Endothelial cell of umbilical vein (primary cell): ENCODE results near the gene APBA2. TPM values are rescaled to one million over a fixed set of nuclear protein-coding genes. Genes with fewer than 3 reads are reported as not detected.

ENCODE experiments used
- BruUV-seq: library from RNA; stranded (reverse); fragments of 400-500 nt; replicated peaks from 2 replicates; lab custom pipeline; 2021; lab: Mats Ljungman, UMichigan
- CTCF ChIA-PET: fragments of 300-600, 350-600 bp; sonication (Branson Sonifier 250); formaldehyde crosslinking; loops from one replicate; lab custom pipeline; 2021; ENCODE audit warnings: antibody characterized with exemption, inconsistent platforms; lab: Charles Lee
- POLR2A ChIA-PET: fragments of 300-600, 350-600 bp; sonication (Branson Sonifier 250); formaldehyde crosslinking; loops from one replicate; lab custom pipeline; 2021; ENCODE audit warnings: antibody characterized with exemption, inconsistent platforms; lab: Charles Lee
- DNase-seq: peaks from one replicate; pipeline ENCODE4 v3.0.0-alpha.2; 2011; ENCODE audit warnings: low read depth, low spot score
- FAIRE-seq: peaks from 2 replicates; lab custom pipeline; 2011; peaks lifted over from hg19 to GRCh38; lab: Jason Lieb, UNC
- H2AFZ ChIP-seq: 2 replicates; pipeline ENCODE4 v1.6.0; 2012; ENCODE audit warnings: low read depth, low read length, control low read depth, inconsistent platforms
- H3K27ac ChIP-seq: 2 replicates; pipeline ENCODE4 v1.5.1; 2011; ENCODE audit warnings: low read depth, mild to moderate bottlenecking, control low read depth, low read length, moderate library complexity; ENCODE audit not compliant: insufficient read depth
- H3K27me3 ChIP-seq, 2 experiments: 2 replicates each; pipeline versions ENCODE4 v1.6.0 to v1.6.1; 2011; ENCODE audit warnings: low read length in 2 of 2, mixed read lengths in 1 of 2; ENCODE audit not compliant: control insufficient read depth in 2 of 2, insufficient read depth in 2 of 2
- H3K36me3 ChIP-seq, 2 experiments: 2 replicates in 1 of 2; 3 replicates in 1 of 2; pipeline ENCODE4 v1.5.1; 2011; ENCODE audit warnings: low read length in 2 of 2, mild to moderate bottlenecking in 1 of 2, moderate library complexity in 1 of 2; ENCODE audit not compliant: control insufficient read depth in 2 of 2, insufficient read depth in 2 of 2; ENCODE audit errors: extremely low read depth in 1 of 2
- H3K4me1 ChIP-seq: 3 replicates; pipeline ENCODE4 v1.5.1; 2011; ENCODE audit warnings: mild to moderate bottlenecking, low read length; ENCODE audit not compliant: control insufficient read depth, insufficient read depth; ENCODE audit errors: extremely low read depth
- H3K4me2 ChIP-seq: 2 replicates; pipeline ENCODE4 v1.6.1; 2011; ENCODE audit warnings: low read length, control low read depth, mixed read lengths; ENCODE audit not compliant: insufficient read depth
- H3K4me3 ChIP-seq, 3 experiments: fragments of 200-600 bp in 1 of 3; sonication (generic), shearing (Covaris generic) in 1 of 3; replicated peaks in 1 of 3; 2 replicates each; pipeline ENCODE4 v1.5.1; 2011 to 2016; ENCODE audit warnings: control low read depth in 3 of 3, low read length in 3 of 3, mild to moderate bottlenecking in 2 of 3, inconsistent platforms in 1 of 3, low read depth in 1 of 3, moderate library complexity in 1 of 3; ENCODE audit not compliant: insufficient read depth in 1 of 3
- H3K79me2 ChIP-seq: 2 replicates; pipeline ENCODE4 v1.6.0; 2012; ENCODE audit warnings: low read length, inconsistent platforms; ENCODE audit not compliant: control insufficient read depth, insufficient read depth
- H3K9ac ChIP-seq: replicated peaks from 2 replicates; pipeline ENCODE3; 2011; ENCODE audit warnings: low read length, control low read depth; ENCODE audit not compliant: insufficient read depth; ENCODE audit errors: extremely low read depth
- H3K9me1 ChIP-seq: replicated peaks from 3 replicates; pipeline ENCODE4 v1.6.0; 2011; ENCODE audit warnings: mild to moderate bottlenecking, low read length; ENCODE audit not compliant: control insufficient read depth, insufficient read depth; ENCODE audit errors: extremely low read depth
- H3K9me3 ChIP-seq: replicated peaks from 2 replicates; pipeline ENCODE4 v1.5.1; 2012; ENCODE audit warnings: low read length, inconsistent platforms; ENCODE audit not compliant: control insufficient read depth, insufficient read depth
- H4K20me1 ChIP-seq: replicated peaks from 2 replicates; pipeline ENCODE3; 2011; ENCODE audit warnings: mild to moderate bottlenecking, low read length; ENCODE audit not compliant: control insufficient read depth, insufficient read depth; ENCODE audit errors: extremely low read depth
- EZH2 ChIP-seq: IDR thresholded peaks from 2 replicates; pipeline ENCODE4 v1.6.1; 2012; ENCODE audit warnings: borderline replicate concordance, low read depth, mild to moderate bottlenecking, moderate library complexity, low read length, inconsistent platforms; ENCODE audit not compliant: severe bottlenecking
- FOS ChIP-seq: IDR thresholded peaks from 2 replicates; pipeline ENCODE4 v1.6.1; 2011; ENCODE audit warnings: mild to moderate bottlenecking, low read length, moderate library complexity, borderline replicate concordance; ENCODE audit not compliant: insufficient read depth
- GATA2 ChIP-seq: IDR thresholded peaks from 2 replicates; pipeline ENCODE4 v1.7.0; 2011; ENCODE audit warnings: low read depth, mild to moderate bottlenecking, moderate library complexity, mixed read lengths, low read length; ENCODE audit not compliant: insufficient read length, insufficient read depth
- JUN ChIP-seq: IDR thresholded peaks from 2 replicates; pipeline ENCODE4 v1.6.1; 2011; ENCODE audit warnings: borderline replicate concordance, low read depth; ENCODE audit not compliant: insufficient read length, insufficient read depth
- MYC ChIP-seq: IDR thresholded peaks from one replicate; pipeline ENCODE4 v1.6.1; 2011; ENCODE audit warnings: mild to moderate bottlenecking, low read depth, low read length
- POLR2A ChIP-seq: IDR thresholded peaks from 2 replicates; pipeline ENCODE4 v1.6.1; 2012; ENCODE audit warnings: low read depth, mild to moderate bottlenecking, control low read depth, low read length
- POLR2AphosphoS5 ChIP-seq: IDR thresholded peaks from 2 replicates; pipeline ENCODE4 v1.6.1; 2012; ENCODE audit warnings: low read depth, mild to moderate bottlenecking, control low read depth, low read length, moderate library complexity; ENCODE audit not compliant: insufficient read depth
- dilution Hi-C: fragments of 300-500 bp; cut with MboI; formaldehyde crosslinking; loops from one replicate; pipeline ENCODE4 v1.15.0; 2019; ENCODE audit warnings: low sequenced_read_pairs; ENCODE audit not compliant: extremely low pct_ligation_motif_present
- intact Hi-C: fragments of 100-400 bp; cut with micrococcal nuclease; formaldehyde crosslinking; loops from one replicate; pipeline ENCODE4 v1.10.0; 2022
- polyA plus RNA-seq, 4 experiments: library from polyadenylated mRNA; depleted of rRNA in 3 of 4; stranded (reverse) in 3 of 4; unstranded in 1 of 4; fragments of >200 nt; gene quantifications; 2 replicates each; pipeline versions ENCODE4 v1.2.1 to v1.2.3, GENCODE V29; 2011 to 2012; ENCODE audit warnings: missing spikeins in 1 of 4
- total RNA-seq: library from RNA; stranded (reverse); gene quantifications from 2 replicates; pipeline ENCODE4 v1.2.3, GENCODE V29; 2021
- TF ChIP-seq, protein P1 (sequence below): IDR thresholded peaks from 2 replicates; pipeline ENCODE4 v1.6.1; 2011; ENCODE audit not compliant: insufficient read depth, insufficient read length
- TF ChIP-seq, protein P2 (sequence below), 2 donors: IDR thresholded peaks; 1 replicate in 1 of 2; 2 replicates in 1 of 2; pipeline ENCODE4 v1.5.1; 2011; ENCODE audit warnings: low read length in 2 of 2, mild to moderate bottlenecking in 2 of 2, moderate library complexity in 2 of 2, control low read depth in 1 of 2, inconsistent platforms in 1 of 2, low read depth in 1 of 2; ENCODE audit not compliant: insufficient read depth in 1 of 2; ENCODE audit errors: extremely low read depth in 1 of 2

The APBA2 gene
- total and polyA plus RNA-seq, 2 donors (not counting 3 experiments of a cell fraction or from before 2014, with no cell fraction given), result 5.7 to 11.1 TPM

DNA sequence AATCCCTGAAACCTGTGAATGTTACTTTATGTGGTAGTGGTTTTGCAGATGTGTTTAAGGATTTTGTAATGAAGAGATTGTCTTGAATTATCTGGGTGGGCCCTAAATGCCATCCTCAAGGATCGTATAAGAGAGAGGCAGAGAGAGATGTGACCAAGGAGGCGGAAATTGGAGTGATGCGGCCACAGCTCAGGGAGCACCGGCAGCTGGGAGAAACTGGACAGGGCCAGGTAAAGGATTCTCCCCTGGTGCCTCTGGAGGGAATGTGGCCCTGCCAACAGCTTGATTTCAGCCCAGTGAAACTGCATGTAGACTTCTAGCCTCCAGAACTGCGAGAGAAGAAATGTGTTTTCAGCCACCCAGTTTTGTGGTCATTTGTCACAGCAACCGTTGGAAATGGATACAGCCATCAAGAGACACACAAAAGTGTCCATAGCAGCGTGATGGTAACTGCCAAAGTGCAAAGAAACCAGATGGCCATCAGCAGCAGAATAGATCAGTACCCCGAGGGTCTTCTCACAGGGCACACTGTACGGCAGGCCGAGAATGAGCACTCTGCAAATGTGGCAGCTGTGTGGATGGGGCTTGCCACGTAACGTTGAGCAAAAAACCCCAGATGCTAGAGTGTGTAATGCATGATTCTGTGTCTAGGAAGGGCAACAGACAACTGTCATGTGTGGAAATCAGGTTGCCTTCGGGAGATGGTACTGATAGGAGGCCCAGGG lies 12.2 kb downstream of the APBA2 start:
- TF ChIP-seq, protein P1, sequence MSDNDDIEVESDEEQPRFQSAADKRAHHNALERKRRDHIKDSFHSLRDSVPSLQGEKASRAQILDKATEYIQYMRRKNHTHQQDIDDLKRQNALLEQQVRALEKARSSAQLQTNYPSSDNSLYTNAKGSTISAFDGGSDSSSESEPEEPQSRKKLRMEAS, result no peak
- TF ChIP-seq FOS (no peak), JUN (no peak), POLR2AphosphoS5 (no peak), EZH2 (no peak), MYC (no peak), POLR2A (no peak), GATA2 (no peak)
- TF ChIP-seq, protein P2, sequence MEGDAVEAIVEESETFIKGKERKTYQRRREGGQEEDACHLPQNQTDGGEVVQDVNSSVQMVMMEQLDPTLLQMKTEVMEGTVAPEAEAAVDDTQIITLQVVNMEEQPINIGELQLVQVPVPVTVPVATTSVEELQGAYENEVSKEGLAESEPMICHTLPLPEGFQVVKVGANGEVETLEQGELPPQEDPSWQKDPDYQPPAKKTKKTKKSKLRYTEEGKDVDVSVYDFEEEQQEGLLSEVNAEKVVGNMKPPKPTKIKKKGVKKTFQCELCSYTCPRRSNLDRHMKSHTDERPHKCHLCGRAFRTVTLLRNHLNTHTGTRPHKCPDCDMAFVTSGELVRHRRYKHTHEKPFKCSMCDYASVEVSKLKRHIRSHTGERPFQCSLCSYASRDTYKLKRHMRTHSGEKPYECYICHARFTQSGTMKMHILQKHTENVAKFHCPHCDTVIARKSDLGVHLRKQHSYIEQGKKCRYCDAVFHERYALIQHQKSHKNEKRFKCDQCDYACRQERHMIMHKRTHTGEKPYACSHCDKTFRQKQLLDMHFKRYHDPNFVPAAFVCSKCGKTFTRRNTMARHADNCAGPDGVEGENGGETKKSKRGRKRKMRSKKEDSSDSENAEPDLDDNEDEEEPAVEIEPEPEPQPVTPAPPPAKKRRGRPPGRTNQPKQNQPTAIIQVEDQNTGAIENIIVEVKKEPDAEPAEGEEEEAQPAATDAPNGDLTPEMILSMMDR (IDR thresholded peaks at IDR 0.05; ENCODE audit: extremely low read depth in 1 of 2, insufficient read depth in 1 of 2, low read depth in 1 of 2, low read length in 2 of 2), result no peak
- H3K9me3 ChIP-seq, result no peaks in the 10 kb centered on the region
- no peaks in the 10 kb centered on the region for H3K27me3 ChIP-seq
- dilution Hi-C loops, result no loop called here
- no peak overlapping the region for H3K9ac ChIP-seq
- no peak overlapping the region for H3K27ac ChIP-seq
- no peak overlapping the region for H2AFZ ChIP-seq
- CTCF ChIA-PET, result no interaction called here
- DNase-seq (no peak), FAIRE-seq (no peak)
- BruUV-seq, result no TSS peak
- H3K4me3 ChIP-seq, result no peak overlapping the region
- POLR2A ChIA-PET, result no interaction called here
- intact Hi-C loops, result no loop called here
- no peaks in the 10 kb centered on the region for H3K79me2 ChIP-seq
- H4K20me1 ChIP-seq, result no peaks in the 10 kb centered on the region
- no peaks in the 10 kb centered on the region for H3K36me3 ChIP-seq
- no peaks in the 10 kb centered on the region for H3K9me1 ChIP-seq
- no peak overlapping the region for H3K4me2 ChIP-seq
- H3K4me1 ChIP-seq, result no peaks in the 10 kb centered on the region
